IMR-90 (cell line): ENCODE measurements around the gene TMEM52B.

ENCODE experiments used
- BHLHE40 ChIP-seq: fragments of 150-350 bp; IDR thresholded peaks from 2 replicates; pipeline ENCODE4 v1.6.1; 2016; ENCODE audit warnings: mild to moderate bottlenecking, low read depth, low read length
- CEBPB ChIP-seq: IDR thresholded peaks from 2 replicates; pipeline ENCODE4 v1.6.1; 2012; ENCODE audit warnings: low read depth, low read length, improper control_type of control experiment
- CHD1 ChIP-seq: IDR thresholded peaks from 2 replicates; pipeline ENCODE4 v1.6.1; 2012; ENCODE audit warnings: low read depth, low read length, improper control_type of control experiment
- MAFK ChIP-seq: IDR thresholded peaks from 2 replicates; pipeline ENCODE4 v1.6.1; 2012; ENCODE audit warnings: low read depth, low read length, improper control_type of control experiment
- MXI1 ChIP-seq: IDR thresholded peaks from 2 replicates; pipeline ENCODE4 v1.6.1; 2012; ENCODE audit warnings: low read depth, mild to moderate bottlenecking, low read length, moderate library complexity, borderline replicate concordance
- NFE2L2 ChIP-seq: fragments of 150-350 bp; IDR thresholded peaks from 2 replicates; pipeline ENCODE4 v1.6.1; 2016; ENCODE audit warnings: low read depth, mild to moderate bottlenecking, low read length
- POLR2A ChIP-seq: IDR thresholded peaks from 2 replicates; pipeline ENCODE4 v1.6.1; 2012; ENCODE audit warnings: mild to moderate bottlenecking, low read depth, low read length
- RAD21 ChIP-seq: IDR thresholded peaks from 2 replicates; pipeline ENCODE4 v1.6.1; 2012; ENCODE audit warnings: low read length, improper control_type of control experiment
- RCOR1 ChIP-seq: IDR thresholded peaks from 2 replicates; pipeline ENCODE4 v1.6.1; 2012; ENCODE audit warnings: mild to moderate bottlenecking, low read length, improper control_type of control experiment; ENCODE audit not compliant: insufficient replicate concordance
- TF ChIP-seq, protein P1 (sequence below): conservative IDR thresholded peaks from 2 replicates; pipeline ENCODE4 v1.5.1; 2012; ENCODE audit warnings: mild to moderate bottlenecking, low read depth, low read length, improper control_type of control experiment

DNA sequence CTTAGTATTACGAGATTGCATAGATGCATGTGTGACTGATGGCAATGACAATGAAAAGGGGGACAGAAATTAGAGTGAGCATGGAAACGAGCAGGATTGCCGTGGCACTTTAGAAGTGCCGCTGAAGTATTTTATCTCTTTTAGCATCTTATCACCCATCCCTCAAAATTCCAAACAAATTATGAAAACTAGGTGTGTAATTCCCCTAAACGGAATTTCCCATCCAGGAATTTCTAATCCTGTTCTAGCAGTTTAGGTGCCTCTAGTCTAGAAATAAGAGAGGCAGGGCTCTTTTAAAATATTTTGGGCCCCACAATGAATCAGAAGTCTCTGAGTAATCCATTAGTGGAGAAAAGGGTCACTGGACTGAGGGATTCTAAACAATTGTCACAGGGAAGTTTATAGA lies 947 bp downstream of the TMEM52B start:
- TF ChIP-seq, protein P1, sequence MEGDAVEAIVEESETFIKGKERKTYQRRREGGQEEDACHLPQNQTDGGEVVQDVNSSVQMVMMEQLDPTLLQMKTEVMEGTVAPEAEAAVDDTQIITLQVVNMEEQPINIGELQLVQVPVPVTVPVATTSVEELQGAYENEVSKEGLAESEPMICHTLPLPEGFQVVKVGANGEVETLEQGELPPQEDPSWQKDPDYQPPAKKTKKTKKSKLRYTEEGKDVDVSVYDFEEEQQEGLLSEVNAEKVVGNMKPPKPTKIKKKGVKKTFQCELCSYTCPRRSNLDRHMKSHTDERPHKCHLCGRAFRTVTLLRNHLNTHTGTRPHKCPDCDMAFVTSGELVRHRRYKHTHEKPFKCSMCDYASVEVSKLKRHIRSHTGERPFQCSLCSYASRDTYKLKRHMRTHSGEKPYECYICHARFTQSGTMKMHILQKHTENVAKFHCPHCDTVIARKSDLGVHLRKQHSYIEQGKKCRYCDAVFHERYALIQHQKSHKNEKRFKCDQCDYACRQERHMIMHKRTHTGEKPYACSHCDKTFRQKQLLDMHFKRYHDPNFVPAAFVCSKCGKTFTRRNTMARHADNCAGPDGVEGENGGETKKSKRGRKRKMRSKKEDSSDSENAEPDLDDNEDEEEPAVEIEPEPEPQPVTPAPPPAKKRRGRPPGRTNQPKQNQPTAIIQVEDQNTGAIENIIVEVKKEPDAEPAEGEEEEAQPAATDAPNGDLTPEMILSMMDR = no peak
- TF ChIP-seq CHD1 = no peak
- no peak for TF ChIP-seq RAD21
- TF ChIP-seq POLR2A = no peak
- no peak for TF ChIP-seq BHLHE40
- TF ChIP-seq NFE2L2 = no peak
- no peak for TF ChIP-seq CEBPB
- no peak for TF ChIP-seq MXI1
- TF ChIP-seq MAFK = no peak
- TF ChIP-seq RCOR1 = no peak
